GM19099 (cell line): Measurements from ENCODE around the gene DAB2IP.

Source experiments
- POLR2A ChIP-seq: IDR thresholded peaks from 3 replicates; pipeline ENCODE4 v1.6.1; 2011; ENCODE audit warnings: low read depth; ENCODE audit not compliant: insufficient read length; ENCODE audit errors: extremely low read depth

The DAB2IP gene

DNA sequence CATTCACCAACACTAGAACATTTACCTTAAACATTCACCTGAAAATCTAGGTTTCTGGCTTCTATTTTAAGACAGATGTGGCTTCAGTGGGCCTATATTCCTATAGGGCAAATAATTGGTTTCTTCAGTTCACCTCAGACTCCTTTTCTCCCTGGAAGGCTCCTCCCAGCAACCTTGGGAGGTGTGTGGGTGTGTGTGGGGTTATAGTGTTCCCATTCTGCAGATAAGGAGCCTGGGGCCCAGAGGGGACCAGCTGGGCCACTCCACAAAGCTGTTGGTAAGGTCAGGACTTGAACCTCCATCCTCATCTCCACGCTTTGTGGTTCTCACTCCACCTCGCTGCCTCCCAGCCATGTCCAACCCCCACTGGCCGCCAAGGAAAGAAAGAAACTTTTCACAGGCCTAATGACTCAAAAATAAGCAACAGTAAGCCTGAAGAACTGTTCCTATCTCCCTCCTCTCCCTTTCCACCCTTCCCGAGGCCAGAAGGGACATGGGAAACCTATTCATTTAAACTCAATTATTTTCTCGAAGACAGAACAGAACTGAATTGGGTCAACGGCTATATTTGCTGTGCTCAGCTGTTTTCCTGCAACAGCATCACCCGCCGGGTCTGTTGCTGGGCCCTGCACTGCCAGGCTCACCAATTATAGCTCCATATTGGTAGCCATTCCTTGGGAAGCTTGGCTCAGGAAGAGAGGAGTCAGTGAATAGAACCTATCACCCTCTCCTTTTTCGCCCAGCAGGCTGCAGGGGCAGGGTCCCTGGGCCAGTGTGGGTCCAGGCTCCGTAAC is 78.5 kb downstream of the DAB2IP start:
- TF ChIP-seq POLR2A: no peak

DNA sequence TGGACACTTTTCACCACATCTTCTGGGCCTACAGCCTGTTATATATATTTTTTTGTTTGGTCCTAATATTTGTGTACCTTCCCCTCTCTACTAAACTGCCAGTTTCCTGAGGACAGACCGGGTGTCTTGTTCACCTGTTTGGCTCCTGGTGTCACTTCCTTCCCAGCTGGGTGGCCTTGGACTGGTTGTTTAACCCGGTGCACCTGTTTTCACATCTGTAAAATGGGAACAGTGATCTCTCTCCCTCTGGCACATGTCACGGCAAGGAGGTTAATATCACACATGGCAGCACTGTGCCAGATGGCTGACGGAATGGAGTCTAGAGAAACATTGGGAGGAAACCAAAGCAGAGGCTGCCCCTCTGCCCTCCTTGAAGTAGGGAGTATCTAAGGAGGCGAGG is 79.7 kb downstream of the DAB2IP start:
- no peak for TF ChIP-seq POLR2A

DNA sequence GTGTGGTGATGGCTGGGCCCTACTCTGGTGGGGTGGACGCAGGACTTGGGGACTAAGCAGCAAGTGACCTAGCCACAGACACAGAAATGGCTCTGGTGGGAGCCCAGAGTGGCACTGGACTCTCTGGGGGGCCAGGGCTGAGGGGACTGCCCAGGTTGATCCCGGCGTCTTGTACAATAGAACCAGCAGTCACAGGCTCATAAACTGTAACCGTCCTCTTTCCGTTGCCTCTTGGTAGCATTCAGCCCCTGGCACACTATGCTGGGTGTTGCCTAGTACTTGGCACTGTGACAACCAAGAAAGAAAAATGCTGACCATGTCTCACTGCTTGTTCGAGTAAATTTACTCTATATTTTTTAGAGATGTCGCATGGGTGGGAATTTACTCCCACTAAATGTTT is 80.5 kb downstream of the DAB2IP start:
- TF ChIP-seq POLR2A: no peak

DNA sequence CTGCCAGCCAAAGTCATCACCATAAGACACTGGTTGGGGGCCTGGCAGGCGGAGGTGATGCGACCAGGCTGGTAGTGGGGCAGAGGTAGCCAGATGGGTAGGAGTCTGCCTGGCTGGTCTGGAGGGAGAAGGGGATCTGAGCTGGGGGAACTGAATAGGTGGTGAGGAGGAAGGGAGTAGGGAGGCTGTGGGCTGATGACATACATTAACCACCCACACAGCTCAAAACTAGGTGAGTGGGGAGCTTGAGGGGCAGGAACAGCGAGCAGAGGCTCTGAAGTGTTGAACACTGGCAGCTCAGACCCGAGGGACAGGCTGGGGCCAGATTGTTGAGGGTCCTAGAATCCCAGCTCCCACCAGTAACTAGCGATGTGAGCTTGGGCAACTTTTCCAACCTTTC is 81.0 kb downstream of the DAB2IP start:
- TF ChIP-seq POLR2A: no peak

DNA sequence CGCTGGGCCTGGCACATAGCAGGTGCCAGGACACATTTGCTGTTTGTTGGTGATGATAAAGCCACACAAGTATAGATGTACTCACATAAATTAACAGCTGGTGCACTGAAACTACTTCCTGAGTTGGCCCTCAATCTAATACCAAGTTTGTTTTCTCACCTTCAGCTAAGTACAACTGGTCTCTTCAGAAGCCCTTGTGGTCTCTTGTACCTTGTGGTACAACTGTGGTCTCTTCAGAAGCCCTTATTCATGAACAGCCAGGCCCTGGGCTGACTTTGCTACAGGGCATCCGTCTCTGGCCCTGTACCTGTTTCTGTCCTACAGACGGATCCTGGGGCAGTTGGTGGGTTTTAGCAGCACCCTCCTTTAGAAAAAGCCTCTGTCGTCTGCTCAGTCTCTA is 81.5 kb downstream of the DAB2IP start:
- TF ChIP-seq POLR2A: no peak

DNA sequence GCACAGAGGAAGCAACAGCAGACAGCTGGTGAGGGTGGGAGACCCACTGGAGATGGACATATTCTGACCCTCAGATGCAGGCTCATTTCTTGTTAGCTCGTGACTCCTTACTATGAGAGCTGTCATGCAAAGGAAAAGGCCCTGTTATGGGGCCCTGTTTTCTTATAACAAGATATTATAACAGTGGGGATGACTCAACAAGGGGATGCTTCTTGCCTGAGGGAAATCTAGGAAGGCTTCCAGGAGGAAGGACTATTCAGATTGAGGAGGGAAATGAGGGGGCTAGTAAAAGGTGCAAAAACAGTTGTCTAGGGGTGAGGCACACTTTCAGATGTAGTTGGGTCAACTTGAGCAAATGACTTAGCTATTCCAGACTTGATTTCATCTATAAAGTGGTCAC is 83.0 kb downstream of the DAB2IP start:
- TF ChIP-seq POLR2A: no peak

DNA sequence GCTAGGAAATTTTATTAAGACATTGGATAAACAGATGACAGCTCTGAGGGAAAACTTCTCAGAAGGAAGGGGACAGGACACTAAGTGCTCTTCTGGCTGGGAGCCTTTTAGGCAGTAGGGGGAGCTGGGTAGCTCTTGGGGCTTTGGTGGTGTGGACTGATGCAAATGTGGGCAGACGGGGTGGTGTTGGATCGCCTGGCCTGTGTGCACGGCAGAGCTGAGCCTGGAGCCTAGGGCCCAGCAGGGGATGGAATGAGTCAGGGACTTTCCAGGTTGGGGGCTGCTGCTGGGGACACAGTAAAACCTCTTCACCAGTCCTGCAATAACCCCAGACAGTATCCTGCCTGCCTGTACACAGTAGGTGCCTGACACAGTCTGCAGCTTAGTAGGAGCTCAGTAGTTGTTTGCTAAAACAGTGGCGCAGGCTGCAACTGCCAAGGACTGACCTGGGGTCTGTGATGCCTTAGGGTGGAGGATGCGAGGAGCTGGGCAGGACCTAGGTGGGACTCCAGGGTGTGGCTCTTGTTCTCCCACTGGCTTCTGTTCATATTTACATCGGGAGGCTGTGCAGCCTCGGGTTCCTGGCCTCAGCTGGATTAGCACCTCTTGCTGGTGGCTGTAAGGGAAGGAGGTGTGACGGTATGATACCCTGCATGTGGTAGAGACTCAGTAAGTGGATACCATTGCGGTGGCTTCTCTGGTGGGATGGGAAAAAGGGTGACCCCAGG is 83.8 kb downstream of the DAB2IP start:
- no peak for TF ChIP-seq POLR2A

DNA sequence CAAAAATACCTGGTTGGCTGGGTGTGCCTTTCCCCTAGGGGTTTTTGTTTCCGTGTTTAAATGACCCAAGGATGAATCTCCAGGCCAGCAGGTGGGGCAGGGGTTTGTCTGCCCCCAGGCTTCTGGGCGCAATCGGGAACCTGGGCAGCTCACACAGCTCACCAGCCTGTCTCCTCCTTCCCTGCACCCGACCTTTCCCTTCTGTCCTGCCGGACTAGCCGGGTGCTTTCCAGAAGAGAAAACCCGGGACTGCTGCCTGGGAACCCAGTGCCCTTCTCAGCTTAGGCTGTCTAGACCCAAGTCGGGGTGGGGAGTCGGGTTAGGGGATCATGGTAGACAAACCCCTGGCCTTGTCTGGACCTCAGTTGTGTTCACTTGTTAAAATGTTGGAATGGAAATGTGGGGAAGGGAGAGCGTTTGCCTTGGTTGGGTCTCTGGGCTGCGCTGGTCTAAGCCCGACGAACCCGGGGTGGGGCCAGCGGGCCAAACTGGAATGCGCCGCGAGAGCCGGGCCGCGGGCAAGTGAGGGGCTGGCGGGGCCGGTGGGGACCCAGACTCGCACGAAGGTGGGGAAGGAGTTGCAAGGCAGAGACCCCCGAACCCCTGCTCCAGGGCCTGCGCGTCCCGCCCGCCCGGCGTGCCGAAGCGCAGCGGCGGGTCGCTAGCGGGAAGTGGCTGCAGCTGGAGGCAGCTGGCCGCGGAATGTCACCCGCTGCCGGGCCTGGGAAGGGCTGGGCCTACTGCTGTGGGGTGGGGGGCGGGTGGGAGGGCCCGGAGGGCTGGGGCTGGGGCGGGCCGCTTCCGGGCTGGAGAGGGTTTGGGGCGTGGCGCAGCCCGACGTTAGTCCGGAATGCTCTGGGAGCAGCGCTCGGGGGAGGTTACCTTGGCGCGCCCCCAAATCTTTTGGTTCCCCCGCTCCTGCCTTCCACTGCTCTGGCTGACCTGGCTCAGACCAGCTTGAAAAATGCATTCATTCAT is 84.6 kb downstream of the DAB2IP start:
- TF ChIP-seq POLR2A: no peak

DNA sequence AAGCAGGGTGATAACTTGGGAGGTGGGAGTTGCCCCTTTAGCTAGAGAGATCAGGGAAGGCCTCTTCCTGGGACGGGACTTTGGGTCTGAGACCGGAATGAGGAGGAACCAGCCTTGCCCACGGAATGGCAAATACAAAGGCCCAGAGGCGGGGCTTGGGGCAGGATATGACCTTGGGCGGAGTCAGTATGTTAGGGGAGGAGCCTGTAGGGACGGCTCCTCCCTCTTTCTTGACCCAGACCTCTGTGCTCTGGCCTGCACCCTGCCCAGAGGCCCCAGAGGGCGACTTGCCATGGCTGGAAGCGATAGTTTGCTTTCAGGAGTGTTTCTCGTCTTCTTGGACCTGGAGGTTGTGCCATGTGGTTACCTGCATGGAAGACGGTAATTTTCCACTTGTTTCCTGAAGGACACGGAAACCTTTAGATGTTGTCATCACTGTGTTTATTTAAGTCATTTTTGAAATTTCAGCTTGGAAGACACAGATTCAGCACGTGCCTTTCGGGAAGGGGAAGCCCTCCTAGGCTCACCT is 85.6 kb downstream of the DAB2IP start:
- TF ChIP-seq POLR2A: no peak

DNA sequence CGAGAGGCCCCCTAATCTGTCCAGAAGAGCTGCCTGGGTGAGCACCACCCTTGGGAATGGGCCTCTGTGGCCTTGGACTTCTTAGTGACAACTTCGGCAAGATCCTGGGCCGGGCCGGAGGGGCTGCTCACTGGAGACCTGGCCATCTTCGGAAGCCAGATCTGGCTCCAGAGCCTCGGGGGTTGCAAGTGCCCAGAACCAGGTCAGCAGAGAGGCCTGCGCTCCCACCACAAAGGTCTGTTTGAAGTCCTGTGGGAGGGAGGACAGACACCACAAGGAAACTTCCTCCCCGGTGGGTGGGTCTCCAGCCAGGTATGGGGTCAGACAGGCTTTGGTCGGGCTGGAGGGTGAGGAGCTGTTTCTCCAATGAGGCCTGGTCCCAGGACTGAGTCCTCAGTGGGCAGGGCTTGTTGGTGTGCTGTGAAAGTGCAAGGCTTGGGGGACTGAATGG is 86.1 kb downstream of the DAB2IP start:
- no peak for TF ChIP-seq POLR2A

DNA sequence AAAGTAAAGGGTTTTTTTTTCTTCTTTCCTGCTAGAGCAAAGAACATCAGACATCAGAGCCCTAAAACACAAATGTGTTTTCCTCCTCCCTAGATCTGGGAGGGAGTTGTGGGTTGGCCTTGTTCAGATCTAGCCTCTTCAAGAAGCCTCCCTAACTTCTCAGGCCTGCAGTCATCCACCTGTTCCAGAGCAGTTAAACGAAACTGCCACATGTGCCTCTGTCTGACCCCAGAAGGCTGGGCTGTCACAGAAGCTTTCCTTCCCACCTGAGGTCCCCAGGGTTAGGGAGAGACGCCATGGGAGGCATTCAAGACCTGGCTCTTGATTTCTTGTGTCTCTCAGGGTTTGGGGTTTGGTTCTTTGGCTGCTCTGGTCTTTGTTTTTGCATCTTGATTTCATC is 87.0 kb downstream of the DAB2IP start:
- no peak for TF ChIP-seq POLR2A

DNA sequence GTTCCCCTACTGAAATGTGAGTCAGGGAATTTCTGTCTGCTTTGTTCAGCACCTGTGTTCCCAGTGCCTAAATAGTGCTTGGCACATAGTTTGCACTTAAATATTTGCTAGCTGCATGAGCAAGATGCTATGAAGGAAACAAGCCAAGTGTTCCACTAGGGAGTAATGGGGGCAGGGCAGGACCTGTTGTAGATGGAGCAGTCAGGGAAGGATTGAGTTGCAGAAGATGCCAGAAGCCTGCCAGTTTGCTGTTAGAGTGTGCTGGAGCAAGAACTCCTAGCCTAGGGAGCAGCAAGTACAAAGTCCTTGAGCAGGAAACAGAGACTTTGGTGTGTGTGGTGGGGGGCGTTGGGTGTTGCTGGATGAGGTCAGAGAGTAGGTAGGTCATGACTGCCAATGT is 87.5 kb downstream of the DAB2IP start:
- no peak for TF ChIP-seq POLR2A

DNA sequence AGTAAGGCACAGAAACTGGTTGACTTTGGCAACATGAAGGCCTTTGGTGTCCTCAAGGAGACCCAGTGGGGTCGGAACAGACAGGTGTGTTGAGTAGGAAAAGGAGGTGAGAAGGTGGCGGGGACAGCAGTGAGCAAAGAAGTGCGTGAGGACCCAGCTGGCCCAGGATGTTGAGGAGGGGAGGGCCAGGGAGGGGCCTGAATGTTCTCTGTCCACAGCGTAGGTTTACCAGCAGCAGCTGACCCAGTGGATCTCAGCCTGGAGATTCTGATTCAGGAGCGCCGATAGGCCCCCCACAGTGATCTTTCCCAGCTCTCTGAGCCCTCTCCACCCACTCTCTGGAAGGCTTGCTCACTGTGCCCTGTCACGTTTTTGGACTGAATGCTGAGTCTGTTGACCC is 88.5 kb downstream of the DAB2IP start:
- TF ChIP-seq POLR2A: no peak

DNA sequence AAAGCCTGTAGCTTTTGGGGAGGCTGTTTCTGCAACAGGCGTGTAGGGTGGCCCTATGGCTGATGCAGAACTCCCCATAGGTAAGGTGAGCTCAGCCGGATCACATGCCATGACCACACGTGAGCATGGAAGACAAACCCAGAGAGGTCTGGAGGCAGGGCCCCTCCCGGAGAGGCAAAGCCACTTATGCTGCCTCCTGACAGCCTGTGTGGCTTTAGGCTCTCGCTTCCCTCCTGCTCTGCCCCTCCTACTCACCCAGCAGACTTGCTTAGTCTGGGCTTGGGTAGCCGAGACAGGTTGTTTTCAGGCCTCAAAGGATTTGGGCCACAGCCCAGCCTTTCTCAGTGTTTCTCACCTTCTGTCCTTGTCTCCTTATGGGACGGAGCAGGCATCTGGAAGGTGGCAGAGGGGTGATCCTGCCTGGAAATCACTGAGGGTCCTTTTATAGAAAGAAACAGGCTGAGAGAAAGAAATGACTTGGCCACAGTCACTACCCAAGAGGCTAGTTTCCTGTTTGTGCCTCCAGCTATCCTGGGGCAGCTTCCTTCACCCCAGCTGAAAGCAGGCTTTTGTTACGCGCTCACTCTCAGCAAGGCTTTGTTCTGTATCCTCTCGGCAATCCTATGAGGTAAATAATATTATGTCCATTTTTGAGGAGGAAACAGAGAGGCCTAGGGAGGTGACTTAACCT is 89.9 kb downstream of the DAB2IP start:
- TF ChIP-seq POLR2A: no peak
